Measurements from ENCODE around the gene ELP4.
"Not testable (repeated sequence)": the region's sequence is repeated elsewhere in the genome, so short reads cannot be mapped to it uniquely, and the experiment has no call there.

DNA sequence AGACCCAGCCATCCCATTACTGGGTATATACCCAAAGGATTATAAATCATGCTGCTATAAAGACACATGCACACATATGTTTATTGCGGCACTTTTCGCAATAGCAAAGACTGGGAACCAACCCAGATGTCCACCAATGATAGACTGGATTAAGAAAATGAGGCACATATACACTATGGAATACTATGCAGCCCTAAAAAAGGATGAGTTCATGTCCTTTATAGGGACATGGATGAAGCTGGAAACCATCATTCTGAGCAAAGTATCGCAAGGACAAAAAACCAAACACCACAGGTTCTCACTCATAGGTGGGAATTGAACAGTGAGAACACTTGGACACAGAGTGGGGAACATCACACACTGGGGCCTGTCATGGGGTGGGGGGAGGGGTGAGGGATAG lies 69.8 kb downstream of the ELP4 start:
- TF ChIP-seq, protein P1, sequence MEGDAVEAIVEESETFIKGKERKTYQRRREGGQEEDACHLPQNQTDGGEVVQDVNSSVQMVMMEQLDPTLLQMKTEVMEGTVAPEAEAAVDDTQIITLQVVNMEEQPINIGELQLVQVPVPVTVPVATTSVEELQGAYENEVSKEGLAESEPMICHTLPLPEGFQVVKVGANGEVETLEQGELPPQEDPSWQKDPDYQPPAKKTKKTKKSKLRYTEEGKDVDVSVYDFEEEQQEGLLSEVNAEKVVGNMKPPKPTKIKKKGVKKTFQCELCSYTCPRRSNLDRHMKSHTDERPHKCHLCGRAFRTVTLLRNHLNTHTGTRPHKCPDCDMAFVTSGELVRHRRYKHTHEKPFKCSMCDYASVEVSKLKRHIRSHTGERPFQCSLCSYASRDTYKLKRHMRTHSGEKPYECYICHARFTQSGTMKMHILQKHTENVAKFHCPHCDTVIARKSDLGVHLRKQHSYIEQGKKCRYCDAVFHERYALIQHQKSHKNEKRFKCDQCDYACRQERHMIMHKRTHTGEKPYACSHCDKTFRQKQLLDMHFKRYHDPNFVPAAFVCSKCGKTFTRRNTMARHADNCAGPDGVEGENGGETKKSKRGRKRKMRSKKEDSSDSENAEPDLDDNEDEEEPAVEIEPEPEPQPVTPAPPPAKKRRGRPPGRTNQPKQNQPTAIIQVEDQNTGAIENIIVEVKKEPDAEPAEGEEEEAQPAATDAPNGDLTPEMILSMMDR (conservative IDR thresholded peaks at IDR 0.05; ENCODE audit: low read depth in 2 of 2) = not testable (repeated sequence)
- not testable (repeated sequence) for TF ChIP-seq CREB1 (CRISPR knock-in tag; IDR thresholded peaks at IDR 0.05; ENCODE audit: low read depth); EZH2 (IDR thresholded peaks at IDR 0.05; ENCODE audit: low read depth, unreplicated experiment); POLR2AphosphoS5 (IDR thresholded peaks at IDR 0.05; ENCODE audit: low read depth); NANOG (IDR thresholded peaks at IDR 0.05; ENCODE audit: borderline replicate concordance)
